ENCODE data around the gene TSPAN9.

Gene TSPAN9

DNA sequence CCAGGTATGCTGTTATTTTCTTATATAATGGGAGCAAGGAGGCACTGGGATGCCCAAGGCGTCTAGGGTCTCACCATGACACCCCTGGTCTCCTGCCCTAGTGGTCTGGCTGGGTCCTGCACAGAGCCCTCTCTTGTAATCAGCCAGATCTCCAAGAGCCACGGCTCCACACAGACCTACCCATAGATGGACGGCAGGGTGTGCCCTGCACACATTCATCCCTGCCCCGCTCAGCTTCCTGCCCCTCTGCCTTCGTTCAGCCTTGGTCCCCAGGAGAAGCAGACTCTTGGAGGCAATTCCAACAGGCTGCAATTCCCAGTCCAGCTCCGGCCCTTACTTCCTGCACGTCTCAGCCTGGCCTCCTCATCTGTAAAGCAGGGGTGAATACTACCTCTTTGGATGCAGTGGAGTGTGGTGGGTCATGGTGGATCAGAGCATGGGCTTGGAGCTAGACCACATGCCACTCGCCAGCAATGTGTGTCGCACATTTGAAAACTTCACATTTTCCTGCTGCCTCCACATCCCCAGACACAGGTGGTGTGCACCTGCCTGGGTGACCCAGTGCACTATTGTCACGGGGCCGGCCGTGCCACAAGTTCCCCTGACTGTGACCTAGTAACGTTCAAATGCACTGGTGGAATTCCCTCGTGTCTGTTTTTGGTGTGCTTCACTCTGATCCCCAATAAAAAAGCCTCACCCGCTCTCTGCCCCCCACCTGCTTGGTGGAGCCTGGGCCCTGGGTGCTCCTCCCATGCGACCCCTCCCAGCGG is 242.7 kb downstream of the TSPAN9 start:
- Histone ChIP-seq H3K9ac (ENCODE audit: insufficient read length) (no peak overlapping the region), H3K36me3 (ENCODE audit: insufficient read depth, low read length) (no peaks in the 10 kb centered on the region), H3K27ac (no peak overlapping the region), H3K9me3 (ENCODE audit: low read depth, low read length) (no peaks in the 10 kb centered on the region), H3K4me3 (no peak overlapping the region)
- no peak for DNase-seq (ENCODE audit: low read depth, low spot score)
- TF ChIP-seq EZH2 (IDR thresholded peaks at IDR 0.05) (no peak), POLR2AphosphoS5 (IDR thresholded peaks at IDR 0.05; ENCODE audit: borderline replicate concordance, low read depth, low read length) (no peak), FOXP2 (optimal IDR thresholded peaks at IDR 0.05; ENCODE audit: control extremely low read depth, extremely low read length, insufficient read depth) (no peak)

DNA sequence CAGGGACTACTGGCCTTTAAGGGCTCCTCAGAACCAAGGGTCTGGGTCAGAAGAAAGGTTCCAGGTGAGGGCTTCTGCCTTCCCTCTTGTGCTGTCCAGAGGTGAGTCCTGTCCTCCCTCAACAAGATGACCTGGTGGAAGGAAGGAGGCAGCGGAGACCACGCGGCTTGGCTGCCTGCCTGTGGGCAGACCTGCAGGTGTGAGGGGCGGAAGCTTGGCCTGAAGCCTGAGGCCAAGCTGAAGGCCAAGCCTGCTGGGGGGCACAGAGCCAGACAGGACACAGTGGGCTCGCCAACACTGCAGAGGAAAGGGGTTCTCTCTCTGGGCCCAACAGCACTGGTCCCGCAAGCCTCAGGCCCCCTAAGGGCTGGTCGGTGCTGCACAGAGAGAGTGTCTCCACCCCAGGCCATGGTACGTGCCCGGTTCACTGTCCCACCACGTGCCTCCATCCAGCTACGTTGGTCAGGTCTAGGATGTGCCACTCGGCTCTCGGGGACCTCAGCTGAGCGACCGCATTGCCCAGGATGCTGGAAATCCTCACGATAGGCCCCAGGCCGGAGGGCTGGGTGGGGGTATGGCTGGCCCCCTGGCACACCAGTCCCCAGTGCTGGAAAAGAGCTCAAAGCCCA is 243.8 kb downstream of the TSPAN9 start:
- no peak overlapping the region for H3K9ac ChIP-seq (ENCODE audit: insufficient read length)
- H3K27ac ChIP-seq, result no peak overlapping the region
- no peak for DNase-seq (ENCODE audit: low read depth, low spot score)
- H3K4me3 ChIP-seq, result no peak overlapping the region
- TF ChIP-seq FOXP2 (optimal IDR thresholded peaks at IDR 0.05; ENCODE audit: control extremely low read depth, extremely low read length, insufficient read depth) (no peak), EZH2 (IDR thresholded peaks at IDR 0.05) (no peak), POLR2AphosphoS5 (IDR thresholded peaks at IDR 0.05; ENCODE audit: borderline replicate concordance, low read depth, low read length) (no peak)
- no peaks in the 10 kb centered on the region for H3K36me3 ChIP-seq (ENCODE audit: insufficient read depth, low read length)
- no peaks in the 10 kb centered on the region for H3K9me3 ChIP-seq (ENCODE audit: low read depth, low read length)

DNA sequence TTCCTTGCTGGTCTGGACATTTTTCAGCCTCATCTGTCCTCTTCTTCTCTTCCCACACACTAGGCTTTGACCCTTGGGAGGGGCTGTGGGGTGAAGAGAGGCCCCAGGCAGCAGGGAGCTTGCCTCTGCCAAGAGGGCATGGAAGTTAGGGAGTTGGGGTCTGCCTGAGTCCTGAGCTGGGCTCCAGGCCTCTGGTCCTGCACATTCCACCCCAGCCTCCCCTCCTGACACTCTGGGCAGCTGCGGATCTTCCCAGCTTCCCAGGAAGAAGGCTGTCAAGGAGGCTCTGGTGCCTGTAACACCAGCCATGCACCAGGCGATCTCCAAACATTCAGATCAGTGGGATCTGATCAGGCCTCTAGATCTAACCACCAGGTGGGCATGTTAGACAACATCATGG is 244.7 kb downstream of the TSPAN9 start:
- TF ChIP-seq EZH2 (IDR thresholded peaks at IDR 0.05) (no peak), POLR2AphosphoS5 (IDR thresholded peaks at IDR 0.05; ENCODE audit: borderline replicate concordance, low read depth, low read length) (no peak), FOXP2 (optimal IDR thresholded peaks at IDR 0.05; ENCODE audit: control extremely low read depth, extremely low read length, insufficient read depth) (no peak)
- no peak overlapping the region for H3K9ac ChIP-seq (ENCODE audit: insufficient read length)
- H3K27ac ChIP-seq, result no peak overlapping the region
- H3K9me3 ChIP-seq (ENCODE audit: low read depth, low read length), result no peaks in the 10 kb centered on the region
- no peak overlapping the region for H3K4me3 ChIP-seq
- no peak for DNase-seq (ENCODE audit: low read depth, low spot score)
- H3K36me3 ChIP-seq (ENCODE audit: insufficient read depth, low read length), result no peaks in the 10 kb centered on the region

DNA sequence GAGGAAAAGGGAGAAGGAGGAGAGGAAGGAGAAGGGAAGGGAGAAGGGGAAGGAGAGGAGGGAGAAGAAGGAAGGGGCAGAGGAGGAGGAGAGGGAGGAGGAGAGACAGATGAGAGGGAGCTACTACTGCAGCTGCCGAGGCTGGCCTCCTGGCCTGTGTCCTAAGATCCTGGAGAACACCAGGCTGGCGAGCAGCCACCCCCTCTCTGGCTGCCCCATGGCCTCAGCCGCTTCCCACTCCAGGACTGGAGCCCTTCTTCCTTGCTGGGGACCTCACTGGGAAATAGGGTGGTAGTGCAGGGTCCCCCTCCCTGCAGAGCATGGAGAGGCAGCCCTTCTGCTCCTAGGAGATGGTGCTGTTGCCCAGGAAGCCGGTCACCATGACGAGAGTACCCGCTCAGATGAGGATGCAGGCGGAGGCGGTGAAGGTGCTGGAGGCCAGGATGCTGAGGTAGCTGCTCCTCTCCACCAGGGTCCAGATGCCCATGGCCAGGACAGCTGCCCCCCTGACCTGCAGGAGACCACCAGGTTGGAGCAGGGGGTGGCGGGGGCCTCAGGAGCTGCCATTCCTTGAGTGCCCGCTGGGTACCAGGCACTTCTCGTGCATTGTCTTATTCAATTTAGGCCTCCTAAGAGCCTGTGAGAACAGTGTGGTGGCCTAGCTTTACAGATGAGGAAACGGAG is 246.0 kb downstream of the TSPAN9 start:
- no peak overlapping the region for H3K27ac ChIP-seq
- no peak overlapping the region for H3K4me3 ChIP-seq
- no peak overlapping the region for H3K9ac ChIP-seq (ENCODE audit: insufficient read length)
- no peak for DNase-seq (ENCODE audit: low read depth, low spot score)
- H3K9me3 ChIP-seq (ENCODE audit: low read depth, low read length), result no peaks in the 10 kb centered on the region
- no peaks in the 10 kb centered on the region for H3K36me3 ChIP-seq (ENCODE audit: insufficient read depth, low read length)
- TF ChIP-seq FOXP2 (optimal IDR thresholded peaks at IDR 0.05; ENCODE audit: control extremely low read depth, extremely low read length, insufficient read depth) (no peak), POLR2AphosphoS5 (IDR thresholded peaks at IDR 0.05; ENCODE audit: borderline replicate concordance, low read depth, low read length) (no peak), EZH2 (IDR thresholded peaks at IDR 0.05) (no peak)

DNA sequence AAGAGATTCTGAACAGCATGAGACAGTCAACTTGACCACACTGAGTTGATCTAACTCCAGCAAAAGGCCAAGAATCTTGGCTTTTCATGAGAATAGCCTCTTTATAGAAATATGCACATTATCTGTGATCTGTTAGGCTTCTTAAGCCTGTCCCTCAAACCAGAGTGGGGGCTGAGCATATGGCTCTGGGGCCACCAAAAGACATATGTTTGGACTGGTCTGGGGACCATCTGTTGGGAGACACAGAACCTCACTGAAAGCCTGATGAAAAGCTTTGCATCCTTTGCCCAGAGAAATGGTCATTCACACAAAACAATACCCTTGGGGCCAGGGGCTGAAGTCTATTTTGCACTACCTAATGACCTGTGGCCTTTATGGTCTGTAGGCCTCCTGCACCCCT is 248.6 kb downstream of the TSPAN9 start:
- no peak for DNase-seq (ENCODE audit: low read depth, low spot score)
- Histone ChIP-seq H3K27ac (no peak overlapping the region), H3K9ac (ENCODE audit: insufficient read length) (no peak overlapping the region), H3K36me3 (ENCODE audit: insufficient read depth, low read length) (no peaks in the 10 kb centered on the region), H3K9me3 (ENCODE audit: low read depth, low read length) (no peaks in the 10 kb centered on the region), H3K4me3 (no peak overlapping the region)
- TF ChIP-seq FOXP2 (optimal IDR thresholded peaks at IDR 0.05; ENCODE audit: control extremely low read depth, extremely low read length, insufficient read depth) (no peak), EZH2 (IDR thresholded peaks at IDR 0.05) (no peak), POLR2AphosphoS5 (IDR thresholded peaks at IDR 0.05; ENCODE audit: borderline replicate concordance, low read depth, low read length) (no peak)

DNA sequence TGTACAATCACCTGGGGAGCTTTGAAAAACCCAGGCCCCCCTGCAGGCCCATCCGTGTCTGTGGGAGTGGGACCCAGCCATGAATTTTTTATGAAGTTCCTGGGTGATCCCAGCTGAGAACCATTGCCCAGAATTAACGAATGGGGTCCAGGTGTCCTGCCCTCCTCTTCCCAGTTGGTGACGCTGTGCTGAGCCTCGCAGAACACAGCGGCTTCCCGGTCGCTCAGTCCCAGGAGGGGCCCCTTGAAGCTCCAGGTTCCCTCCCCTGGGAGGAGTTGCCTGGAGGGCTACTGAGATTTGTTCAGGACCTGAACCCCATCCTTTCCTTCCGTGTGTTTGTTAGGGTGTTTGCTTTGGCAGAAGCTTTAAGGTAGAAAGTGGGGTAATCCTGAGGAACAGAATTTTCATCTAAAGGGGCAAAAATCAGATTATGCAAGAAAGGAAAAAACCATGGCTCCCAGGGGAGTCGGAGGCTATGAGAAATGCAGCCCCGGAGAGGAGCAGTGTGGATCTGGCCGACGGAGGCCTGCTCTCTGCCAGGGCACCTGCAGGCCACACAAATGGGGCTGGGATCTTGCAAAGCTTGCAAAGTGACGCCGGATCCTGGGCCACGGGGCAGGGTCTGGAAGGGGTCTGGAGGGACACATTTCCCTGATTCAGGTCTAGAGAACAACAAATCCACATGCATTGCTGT is 249.1 kb downstream of the TSPAN9 start:
- Histone ChIP-seq H3K9ac (ENCODE audit: insufficient read length) (no peak overlapping the region), H3K36me3 (ENCODE audit: insufficient read depth, low read length) (no peaks in the 10 kb centered on the region), H3K9me3 (ENCODE audit: low read depth, low read length) (no peaks in the 10 kb centered on the region), H3K27ac (no peak overlapping the region), H3K4me3 (no peak overlapping the region)
- TF ChIP-seq EZH2 (IDR thresholded peaks at IDR 0.05), result no peak
- TF ChIP-seq FOXP2 (optimal IDR thresholded peaks at IDR 0.05; ENCODE audit: control extremely low read depth, extremely low read length, insufficient read depth), result no peak
- TF ChIP-seq POLR2AphosphoS5 (IDR thresholded peaks at IDR 0.05; ENCODE audit: borderline replicate concordance, low read depth, low read length), result no peak
- DNase-seq (ENCODE audit: low read depth, low spot score), result no peak

DNA sequence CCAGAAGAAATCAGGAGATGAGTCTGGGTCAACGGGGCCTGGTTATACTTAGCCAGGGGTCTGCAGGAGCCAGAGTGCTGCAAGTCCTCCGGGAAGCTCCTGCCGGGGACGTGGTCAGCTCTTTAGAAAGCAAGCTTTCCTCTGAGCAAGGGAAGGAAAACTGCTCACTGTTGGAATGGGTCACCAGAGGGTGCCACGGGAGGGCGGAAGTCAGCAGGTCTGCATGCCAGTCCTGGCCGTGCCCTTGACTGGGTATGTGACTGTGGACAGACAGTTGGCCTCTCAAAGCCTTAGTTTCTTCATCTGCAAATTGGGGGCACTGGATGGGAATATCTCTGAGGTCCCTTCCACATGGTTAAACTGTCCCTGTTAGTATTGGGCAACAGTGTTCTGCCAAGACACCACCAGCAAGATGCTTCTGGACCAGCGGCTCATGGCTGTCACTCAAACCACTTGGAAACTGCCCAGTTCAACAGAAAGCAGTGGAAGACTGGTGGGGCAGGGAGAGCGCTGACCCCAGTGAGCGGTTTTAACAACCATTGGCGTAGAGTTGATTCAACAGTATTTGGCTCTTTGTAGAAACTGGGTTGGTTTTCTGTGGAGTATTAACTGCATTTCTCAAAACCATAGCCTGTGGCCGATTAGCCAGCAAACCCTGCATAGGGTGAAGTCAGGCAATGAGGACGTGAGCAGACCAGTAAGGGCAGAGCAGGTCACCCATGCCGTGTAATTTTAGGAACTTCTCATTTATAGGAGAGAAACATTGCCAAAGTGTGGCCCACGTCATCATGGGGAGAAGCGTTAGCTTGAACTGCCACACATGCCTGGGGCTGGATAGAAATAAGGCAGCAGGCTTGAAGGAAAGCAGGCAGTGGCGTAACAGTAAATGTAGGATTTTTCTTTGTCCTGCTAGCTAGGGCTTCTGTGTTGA is 249.9 kb downstream of the TSPAN9 start:
- Histone ChIP-seq H3K9me3 (ENCODE audit: low read depth, low read length) (no peaks in the 10 kb centered on the region), H3K9ac (ENCODE audit: insufficient read length) (no peak overlapping the region), H3K36me3 (ENCODE audit: insufficient read depth, low read length) (no peaks in the 10 kb centered on the region), H3K4me3 (no peak overlapping the region), H3K27ac (no peak overlapping the region)
- TF ChIP-seq POLR2AphosphoS5 (IDR thresholded peaks at IDR 0.05; ENCODE audit: borderline replicate concordance, low read depth, low read length) (no peak), FOXP2 (optimal IDR thresholded peaks at IDR 0.05; ENCODE audit: control extremely low read depth, extremely low read length, insufficient read depth) (no peak), EZH2 (IDR thresholded peaks at IDR 0.05) (no peak)
- no peak for DNase-seq (ENCODE audit: low read depth, low spot score)

Measured in SK-N-MC (cell line).